Measurements from ENCODE around the gene PTPRT. TPM values are rescaled to one million over a fixed set of nuclear protein-coding genes. Genes with fewer than 3 reads are reported as not detected.
"Not testable (repeated sequence)": the region's sequence is repeated elsewhere in the genome, so short reads cannot be mapped to it uniquely, and the experiment has no call there.

Gene PTPRT
- total RNA-seq, 4 donors from 2014 or later: under 0.01 to 0.64 (median 0.40) TPM

DNA sequence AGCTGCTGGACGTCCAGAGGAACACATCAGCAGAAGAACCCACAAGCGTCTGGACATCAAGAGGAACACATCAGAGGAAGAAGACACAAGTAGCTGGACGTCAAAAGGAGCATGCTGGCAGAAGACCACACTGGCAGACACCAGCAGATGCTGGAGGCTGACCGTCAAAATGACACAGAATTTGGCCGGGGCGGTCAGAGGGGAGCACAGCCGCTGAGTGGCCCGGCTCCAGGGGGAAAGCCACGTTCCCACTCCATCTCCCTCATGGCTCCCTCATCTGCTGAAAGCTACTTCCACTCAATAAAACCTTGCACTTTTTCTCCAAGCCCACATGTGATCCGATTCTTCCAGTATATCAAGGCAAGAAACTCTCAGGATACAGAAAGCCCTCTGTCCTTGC is 283.6 kb downstream of the PTPRT start:
- Histone ChIP-seq H3K9me3 (no peaks in the 10 kb centered on the region), H3K4me1 (no peaks in the 10 kb centered on the region), H3K36me3 (no peaks in the 10 kb centered on the region), H3K27me3 (no peaks in the 10 kb centered on the region), H3K27ac (no peak overlapping the region), H3K4me3 (no peak overlapping the region)
- WGBS, 2 donors (ENCODE audit: low coverage in 1 of 2): 69 to 83% methylated on average over 3 to 10 of the region's 10 CpGs
- intact Hi-C loops (cut with DNase I; ENCODE audit: low total_unique reads) (no loop called here), in situ Hi-C loops (cut with MboI; ENCODE audit: low pct_ligation_motif_present in 1 of 4, low pct_unique_long_range_greater_than_20kb in 1 of 4, low sequenced_read_pairs in 3 of 4) (no loop called here)
- TF ChIP-seq, protein P1, sequence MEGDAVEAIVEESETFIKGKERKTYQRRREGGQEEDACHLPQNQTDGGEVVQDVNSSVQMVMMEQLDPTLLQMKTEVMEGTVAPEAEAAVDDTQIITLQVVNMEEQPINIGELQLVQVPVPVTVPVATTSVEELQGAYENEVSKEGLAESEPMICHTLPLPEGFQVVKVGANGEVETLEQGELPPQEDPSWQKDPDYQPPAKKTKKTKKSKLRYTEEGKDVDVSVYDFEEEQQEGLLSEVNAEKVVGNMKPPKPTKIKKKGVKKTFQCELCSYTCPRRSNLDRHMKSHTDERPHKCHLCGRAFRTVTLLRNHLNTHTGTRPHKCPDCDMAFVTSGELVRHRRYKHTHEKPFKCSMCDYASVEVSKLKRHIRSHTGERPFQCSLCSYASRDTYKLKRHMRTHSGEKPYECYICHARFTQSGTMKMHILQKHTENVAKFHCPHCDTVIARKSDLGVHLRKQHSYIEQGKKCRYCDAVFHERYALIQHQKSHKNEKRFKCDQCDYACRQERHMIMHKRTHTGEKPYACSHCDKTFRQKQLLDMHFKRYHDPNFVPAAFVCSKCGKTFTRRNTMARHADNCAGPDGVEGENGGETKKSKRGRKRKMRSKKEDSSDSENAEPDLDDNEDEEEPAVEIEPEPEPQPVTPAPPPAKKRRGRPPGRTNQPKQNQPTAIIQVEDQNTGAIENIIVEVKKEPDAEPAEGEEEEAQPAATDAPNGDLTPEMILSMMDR (IDR thresholded peaks at IDR 0.05): no peak
- TF ChIP-seq POLR2A (IDR thresholded peaks at IDR 0.05) (no peak), POLR2AphosphoS5 (IDR thresholded peaks at IDR 0.05) (no peak), EP300 (IDR thresholded peaks at IDR 0.05; ENCODE audit: low read depth) (no peak)
- no peak for DNase-seq

DNA sequence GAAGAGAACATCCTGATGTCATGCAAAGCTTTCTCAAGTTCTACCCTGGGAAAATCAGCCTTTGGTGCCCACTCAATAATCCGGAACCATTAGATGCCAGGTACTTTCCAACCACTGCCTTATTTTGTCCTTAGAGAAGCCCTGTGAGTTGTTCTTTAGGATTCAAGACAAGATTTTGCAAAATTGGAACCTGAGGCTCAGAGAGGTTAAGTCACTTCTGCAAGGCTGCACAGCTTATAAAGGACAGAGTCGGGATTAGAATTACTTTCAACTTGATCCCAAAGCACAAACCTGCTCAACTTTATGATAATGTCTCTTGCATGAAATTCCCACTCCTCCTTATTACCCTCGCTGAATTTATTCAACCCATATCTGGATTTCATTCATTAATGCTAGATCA is 287.2 kb downstream of the PTPRT start:
- Histone ChIP-seq H3K9me3 (no peaks in the 10 kb centered on the region), H3K27me3 (no peaks in the 10 kb centered on the region), H3K27ac (no peak overlapping the region), H3K36me3 (no peaks in the 10 kb centered on the region), H3K4me3 (no peak overlapping the region), H3K4me1 (no peaks in the 10 kb centered on the region)
- no peak for DNase-seq
- in situ Hi-C loops (cut with MboI; ENCODE audit: low pct_ligation_motif_present in 1 of 4, low pct_unique_long_range_greater_than_20kb in 1 of 4, low sequenced_read_pairs in 3 of 4): no loop called here
- TF ChIP-seq POLR2A (IDR thresholded peaks at IDR 0.05) (no peak), EP300 (IDR thresholded peaks at IDR 0.05; ENCODE audit: low read depth) (no peak), POLR2AphosphoS5 (IDR thresholded peaks at IDR 0.05) (no peak)
- intact Hi-C loops (cut with DNase I; ENCODE audit: low total_unique reads): no loop called here
- WGBS, 2 donors (ENCODE audit: low coverage in 1 of 2): 90% methylated on average over 3 of the region's 3 CpGs; no CpG with 5 or more reads in 1 of the 2 donors

DNA sequence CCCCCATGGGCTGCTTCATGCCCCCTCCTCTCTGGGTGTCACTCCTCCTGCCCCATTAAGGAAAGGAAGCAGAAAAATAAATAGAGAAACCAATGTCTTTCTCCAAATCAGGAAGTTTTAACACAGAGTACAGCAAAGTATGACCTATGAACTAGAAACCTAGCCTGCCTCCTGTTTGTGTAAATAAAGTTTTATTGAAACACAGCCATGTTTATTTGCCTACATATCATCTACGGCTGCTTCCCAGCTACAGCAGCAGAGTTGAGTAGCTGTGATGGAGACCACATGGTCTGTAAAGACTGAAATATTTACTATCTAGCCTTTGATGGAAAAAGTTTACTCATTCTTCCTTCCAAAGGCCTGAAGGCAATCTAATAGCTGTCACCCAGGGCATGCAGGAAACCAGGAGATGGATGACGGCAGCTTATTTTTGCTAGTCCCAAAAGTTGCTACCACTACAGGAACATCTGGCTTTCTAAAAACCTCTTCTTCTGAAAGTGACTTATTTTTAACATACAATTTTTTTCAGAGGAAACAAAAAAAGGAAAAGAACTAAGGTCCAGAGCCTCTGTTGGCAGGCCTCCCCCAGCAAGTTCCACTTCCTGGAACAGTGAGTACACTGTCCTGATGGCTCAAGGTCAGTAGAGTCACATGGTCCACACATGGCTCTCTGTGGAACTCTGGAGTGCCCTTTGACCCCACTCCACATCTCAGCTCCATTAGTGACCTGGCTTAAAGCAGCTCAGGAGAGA is 287.8 kb downstream of the PTPRT start:
- H3K27ac ChIP-seq: no peak overlapping the region
- no peak for DNase-seq
- TF ChIP-seq EP300 (IDR thresholded peaks at IDR 0.05; ENCODE audit: low read depth) (no peak), POLR2A (IDR thresholded peaks at IDR 0.05) (no peak), POLR2AphosphoS5 (IDR thresholded peaks at IDR 0.05) (no peak)
- TF ChIP-seq, protein P1 (IDR thresholded peaks at IDR 0.05): no peak

DNA sequence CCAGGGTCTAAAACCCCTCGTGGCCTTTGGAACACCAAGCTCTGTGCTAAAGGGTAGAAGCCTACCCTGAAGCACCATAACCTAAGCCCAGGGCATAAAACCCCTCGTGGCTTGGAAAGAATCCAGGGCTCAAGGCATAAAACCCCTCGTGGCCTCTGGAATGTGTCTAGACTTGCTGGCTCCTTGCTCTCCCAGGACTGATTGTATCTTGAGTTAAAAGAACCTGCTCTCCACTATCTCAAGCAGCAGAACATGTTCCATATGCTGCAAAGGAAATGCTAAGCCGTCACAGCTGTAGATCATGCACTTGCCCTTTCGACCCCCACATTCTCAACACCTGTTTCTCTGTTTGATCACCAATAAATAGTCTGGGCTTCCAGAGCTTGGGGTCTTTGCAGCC is 288.9 kb downstream of the PTPRT start:
- 22 to 40% methylated on average over 1 to 5 of the region's 5 CpGs for WGBS, 2 donors (ENCODE audit: low coverage in 1 of 2)
- H3K4me1 ChIP-seq; H3K4me3 ChIP-seq; H3K27ac ChIP-seq; in situ Hi-C loops (cut with MboI; ENCODE audit: low pct_ligation_motif_present in 1 of 4, low pct_unique_long_range_greater_than_20kb in 1 of 4, low sequenced_read_pairs in 3 of 4); H3K36me3 ChIP-seq; DNase-seq; H3K9me3 ChIP-seq; intact Hi-C loops (cut with DNase I; ENCODE audit: low total_unique reads); H3K27me3 ChIP-seq: not testable (repeated sequence)

More for the DNA sequence above, 287.8 kb downstream of the PTPRT start:
- Histone ChIP-seq H3K36me3 (no peaks in the 10 kb centered on the region), H3K9me3 (no peaks in the 10 kb centered on the region), H3K27me3 (no peaks in the 10 kb centered on the region), H3K4me3 (no peak overlapping the region), H3K4me1 (no peaks in the 10 kb centered on the region)
- intact Hi-C loops (cut with DNase I; ENCODE audit: low total_unique reads): no loop called here
- WGBS, 2 donors (ENCODE audit: low coverage in 1 of 2): 20 to 46% methylated on average over 2 of the region's 2 CpGs
- in situ Hi-C loops (cut with MboI; ENCODE audit: low pct_ligation_motif_present in 1 of 4, low pct_unique_long_range_greater_than_20kb in 1 of 4, low sequenced_read_pairs in 3 of 4): no loop called here

DNA sequence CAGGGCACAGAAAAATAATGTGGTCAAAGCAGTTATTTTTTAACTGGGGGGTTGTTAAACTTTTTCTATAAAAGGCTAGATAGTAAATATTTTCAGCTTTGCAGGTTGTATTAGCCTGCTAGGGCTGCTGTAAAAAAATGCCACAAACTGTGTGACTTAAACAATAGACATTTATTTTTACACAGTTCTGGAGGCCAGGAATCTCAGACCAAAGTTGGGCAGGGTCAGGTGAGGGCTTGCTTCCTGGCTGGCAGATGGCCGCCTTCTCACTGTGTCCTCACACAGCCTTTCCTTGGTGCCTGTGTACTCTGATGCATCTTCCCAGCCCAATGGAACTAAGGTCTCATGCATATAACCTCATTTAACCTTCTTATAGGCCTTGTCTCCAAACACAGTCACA is 294.7 kb downstream of the PTPRT start:
- Histone ChIP-seq H3K27me3 (no peaks in the 10 kb centered on the region), H3K27ac (no peak overlapping the region), H3K4me1 (no peaks in the 10 kb centered on the region), H3K4me3 (no peak overlapping the region), H3K36me3 (no peaks in the 10 kb centered on the region), H3K9me3 (no peaks in the 10 kb centered on the region)
- TF ChIP-seq POLR2A (IDR thresholded peaks at IDR 0.05): no peak
- TF ChIP-seq POLR2AphosphoS5 (IDR thresholded peaks at IDR 0.05): no peak
- TF ChIP-seq, protein P1 (IDR thresholded peaks at IDR 0.05): no peak
- no peak for TF ChIP-seq EP300 (IDR thresholded peaks at IDR 0.05; ENCODE audit: low read depth)
- WGBS, 2 donors (ENCODE audit: low coverage in 1 of 2): 44 to 67% methylated on average over 1 of the region's 1 CpG
- in situ Hi-C loops (cut with MboI; ENCODE audit: low pct_ligation_motif_present in 1 of 4, low pct_unique_long_range_greater_than_20kb in 1 of 4, low sequenced_read_pairs in 3 of 4): no loop called here
- intact Hi-C loops (cut with DNase I; ENCODE audit: low total_unique reads): no loop called here
- no peak for DNase-seq

Data from transverse colon (tissue), 4 donors.